ENCODE results near the gene ADAMTS14.

DNA sequence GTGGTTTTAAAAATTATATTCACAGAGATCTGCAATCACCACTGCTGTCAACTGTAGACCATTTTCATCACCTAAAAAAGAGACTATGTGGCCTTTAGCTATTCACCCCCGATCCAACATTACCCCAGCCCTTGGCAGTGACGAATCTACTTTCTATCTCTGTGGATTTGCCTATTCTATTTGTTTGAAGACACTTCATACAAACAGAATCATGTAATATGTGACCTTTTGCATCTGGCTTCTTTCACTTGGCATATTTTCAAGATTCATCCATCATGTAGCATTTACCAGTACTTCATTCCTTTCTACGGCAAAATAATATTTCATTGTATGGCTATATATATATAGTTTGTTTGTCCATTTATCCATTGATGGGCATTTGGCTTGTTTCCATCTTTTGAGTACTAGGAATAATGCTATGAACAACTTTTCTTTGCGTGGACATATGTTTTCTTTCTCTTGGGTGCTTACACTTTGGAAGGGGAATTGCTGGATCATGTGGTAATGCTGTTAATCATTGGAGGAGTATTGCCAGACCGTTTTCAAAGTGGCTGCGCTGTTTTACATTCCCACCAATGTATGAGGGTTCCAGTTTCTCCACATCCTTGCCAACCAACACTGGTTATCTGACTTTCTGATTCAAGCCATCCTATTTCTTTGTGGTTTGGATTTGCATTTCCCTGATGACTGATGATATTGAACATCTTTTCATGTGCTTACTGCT is 22.3 kb downstream of the ADAMTS14 start:
- TF ChIP-seq POLR2AphosphoS5 (IDR thresholded peaks at IDR 0.05; ENCODE audit: low read depth, low read length) = no peak
- no peak for TF ChIP-seq POLR2A (IDR thresholded peaks at IDR 0.05; ENCODE audit: low read depth, low read length)
- TF ChIP-seq TAF1 (IDR thresholded peaks at IDR 0.05; ENCODE audit: borderline replicate concordance, low read depth, low read length) = no peak

Measured in GM12892 (cell line).